ENCODE data around the gene B4GALT4. TPM values are rescaled to one million over a fixed set of nuclear protein-coding genes. Genes with fewer than 3 reads are reported as not detected.

Gene B4GALT4
- total and polyA plus RNA-seq, 11 donors, result 8.1 to 15.9 (median 12.1) TPM

- peaks cover 0 to 77% (median 67%) of the 10 kb centered on the region in 9 donors for H3K36me3 ChIP-seq
- WGBS, 4 donors, result 37 to 42% (median 40%) methylated on average over 4 of the region's 4 CpGs
These were observed 29.5 kb downstream of the B4GALT4 start for GRCh38 chr3:119211193-119211592.

GRCh38 chr3:119207512-119207875 lies 33.2 kb downstream of the B4GALT4 start:
- Histone ChIP-seq H3K27me3 (no peaks in the 10 kb centered on the region), H3K9me3 (no peaks in the 10 kb centered on the region), H3K27ac (no peak overlapping the region), H3K36me3 (peaks cover 0 to 40% (median 30%) of the 10 kb centered on the region in 9 donors), H3K4me3 (no peak overlapping the region), H3K4me1 (peaks cover 0 to 22% (median 4%) of the 10 kb centered on the region in 12 donors)
- ATAC-seq (no peak), DNase-seq (no peak)
- TF ChIP-seq CTCF (IDR thresholded peaks at IDR 0.05), result no peak
- no peak for TF ChIP-seq POLR2A (IDR thresholded peaks at IDR 0.05)
- 83 to 88% (median 84%) methylated on average over 3 of the region's 3 CpGs for WGBS, 4 donors
- intact Hi-C loops (cut with DNase I), result no loop called here

More at GRCh38 chr3:119211193-119211592, 29.5 kb downstream of the B4GALT4 start:
- Histone ChIP-seq H3K9me3 (no peaks in the 10 kb centered on the region), H3K4me1 (peaks cover 0 to 12% (median 3%) of the 10 kb centered on the region in 12 donors), H3K4me3 (no peak overlapping the region), H3K27me3 (no peaks in the 10 kb centered on the region), H3K27ac (no peak overlapping the region)
- no peak for TF ChIP-seq POLR2A (IDR thresholded peaks at IDR 0.05)
- no peak for TF ChIP-seq CTCF (IDR thresholded peaks at IDR 0.05)
- DNase-seq, result no peak
- intact Hi-C loops (cut with DNase I), result loop anchor here in 1 of 10 donors (10.0 kb wide), 1 partner anchor 326 kb away; no protein-coding TSS in a partner anchor
- no peak for ATAC-seq

GRCh38 chr3:119206611-119207511 lies 33.8 kb downstream of the B4GALT4 start:
- 35 to 60% (median 52%) methylated on average over 4 of the region's 4 CpGs for WGBS, 4 donors
- TF ChIP-seq CTCF (IDR thresholded peaks at IDR 0.05), result no peak
- no peak for TF ChIP-seq POLR2A (IDR thresholded peaks at IDR 0.05)
- Histone ChIP-seq H3K27me3 (no peaks in the 10 kb centered on the region), H3K36me3 (peaks cover 0 to 34% (median 24%) of the 10 kb centered on the region in 9 donors), H3K4me3 (no peak overlapping the region), H3K27ac (no peak overlapping the region), H3K9me3 (no peaks in the 10 kb centered on the region), H3K4me1 (peaks cover 0 to 22% (median 4%) of the 10 kb centered on the region in 12 donors)
- peak in 1 of 5 donors; percentile 29 for DNase-seq
- intact Hi-C loops (cut with DNase I), result no loop called here
- peak; percentile 49 to 76 (median 70) for ATAC-seq

- peaks cover 0 to 22% (median 4%) of the 10 kb centered on the region in 12 donors for H3K4me1 ChIP-seq
- WGBS, 4 donors, result 76 to 81% (median 78%) methylated on average over 5 of the region's 5 CpGs
- no peak for TF ChIP-seq CTCF (IDR thresholded peaks at IDR 0.05)
- TF ChIP-seq POLR2A (IDR thresholded peaks at IDR 0.05), result no peak
These were observed 35.0 kb downstream of the B4GALT4 start for GRCh38 chr3:119205685-119206084.

More at GRCh38 chr3:119205685-119206084, 35.0 kb downstream of the B4GALT4 start:
- H3K4me3 ChIP-seq, result no peak overlapping the region
- H3K36me3 ChIP-seq, result peaks cover 0 to 23% (median 12%) of the 10 kb centered on the region in 9 donors
- DNase-seq (no peak), ATAC-seq (no peak)
- intact Hi-C loops (cut with DNase I), result no loop called here
- no peaks in the 10 kb centered on the region for H3K27me3 ChIP-seq
- H3K27ac ChIP-seq, result no peak overlapping the region
- no peaks in the 10 kb centered on the region for H3K9me3 ChIP-seq

Measured in heart left ventricle (tissue), 16 donors.